Activated naive CD4-positive, alpha-beta T cell treated with anti-CD3 and anti-CD28 coated beads, Interleukin-2, amount 50 U/mL, for 72 hours (primary cell): Measurements from ENCODE around the gene FOXO1. TPM values are rescaled to one million over a fixed set of nuclear protein-coding genes. Genes with fewer than 3 reads are reported as not detected.

ENCODE experiments used
- ATAC-seq, 2 donors: fragments of 150-1000 bp; cut with Tn5 transposase; 2 replicates each; pipeline ENCODE4 v1.10.0; 2021; ENCODE audit warnings: mild to moderate bottlenecking in 2 of 2, moderate library complexity in 2 of 2
- DNase-seq, 2 donors: peaks; one replicate each; pipeline ENCODE4 v3.0.0; 2021 to 2022; ENCODE audit warnings: low spot score in 2 of 2
- H3K27ac Mint-ChIP-seq, 2 donors: one replicate each; pipeline ENCODE4 v1.8.0; 2022; ENCODE audit warnings: mild to moderate bottlenecking in 2 of 2, mixed read lengths in 2 of 2
- H3K36me3 Mint-ChIP-seq, 2 donors: one replicate each; pipeline ENCODE4 v1.8.0; 2022; ENCODE audit warnings: mixed read lengths in 2 of 2
- H3K9me3 Mint-ChIP-seq, 2 donors: one replicate each; pipeline ENCODE4 v1.8.0; 2022; ENCODE audit warnings: mixed read lengths in 2 of 2
- total RNA-seq, 2 donors: library from RNA; stranded (reverse); gene quantifications; one replicate each; pipeline ENCODE4 v1.2.3, GENCODE V29; 2022

The FOXO1 gene
- total RNA-seq, 2 donors from 2014 or later, result 40.4 to 57.8 TPM

DNA sequence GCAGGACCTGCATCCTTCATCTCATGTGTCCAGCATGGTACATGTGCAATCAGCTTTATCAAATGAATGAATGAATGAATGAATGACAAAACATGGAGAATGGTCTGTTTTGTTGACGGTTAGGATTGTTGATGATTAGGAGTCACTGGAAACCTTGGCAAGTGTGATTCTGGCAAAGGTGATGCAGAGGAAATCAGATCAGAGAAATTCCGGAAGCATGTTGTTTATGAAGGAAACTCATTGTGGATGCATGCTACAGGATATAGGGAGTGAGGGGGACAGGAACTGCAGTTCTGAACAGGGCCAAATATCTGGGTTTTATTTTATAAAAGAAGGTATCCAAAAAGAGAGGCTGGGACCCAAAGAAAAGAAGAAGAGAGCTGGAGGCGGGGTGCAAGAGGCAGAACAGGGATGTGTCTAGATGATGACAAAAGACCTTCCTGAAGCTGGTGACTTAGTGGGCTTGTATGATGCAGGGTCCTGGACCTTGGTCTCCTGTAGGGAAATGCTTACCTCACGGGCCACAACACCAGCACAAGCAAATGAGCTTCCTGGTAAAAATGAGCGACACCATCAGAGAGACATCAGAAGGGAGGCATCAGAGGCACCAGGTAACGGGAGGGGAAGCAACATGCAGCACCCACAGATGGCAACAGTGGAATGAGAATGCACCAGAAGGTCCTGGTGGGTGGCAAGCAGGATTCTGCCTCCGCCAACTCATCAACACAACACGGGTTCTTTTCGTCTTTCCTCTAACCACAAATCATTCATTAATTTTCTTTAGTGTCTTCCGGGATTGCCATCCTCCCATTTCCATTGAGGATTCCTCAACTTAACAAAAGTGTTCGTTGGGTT is 159.6 kb downstream of the FOXO1 start:
- Mint-ChIP-seq H3K27ac (no peak overlapping the region), H3K9me3 (peaks cover 0 to 15% of the 10 kb centered on the region in 2 donors), H3K36me3 (peaks cover 0 to 21% of the 10 kb centered on the region in 2 donors)
- ATAC-seq, result no peak
- DNase-seq, result no peak

Other genes with a start within 250 kb of the FOXO1 start
- gene MRPS31, start 104.5 kb upstream of the FOXO1 start, total RNA-seq, result 10 to 100 TPM; 43.9 to 51.6 TPM
- gene SLC25A15, start 123.0 kb upstream of the FOXO1 start, total RNA-seq, result 10 to 100 TPM; 18.0 to 19.2 TPM